BE2C (cell line): ENCODE results near the gene MICOS13.
A peak's percentile ranks its signal among the peaks of the same experiment; 100 is the strongest.

Experiments
- DNase-seq: peaks from one replicate; pipeline ENCODE4 v3.0.0-alpha.2; 2020
- H3K27me3 ChIP-seq: fragments of 250-450 bp; sonication (Bioruptor Pico); 2 replicates; pipeline ENCODE4 v1.5.1; 2020; ENCODE audit warnings: mild to moderate bottlenecking
- H3K36me3 ChIP-seq: fragments of 250-450 bp; sonication (Bioruptor Pico); 2 replicates; pipeline ENCODE4 v1.5.1; 2020; ENCODE audit warnings: mild to moderate bottlenecking
- H3K4me1 ChIP-seq: fragments of 250-450 bp; sonication (Bioruptor Pico); 2 replicates; pipeline ENCODE4 v1.5.1; 2020
- H3K4me3 ChIP-seq: 2 replicates; pipeline ENCODE4 v1.5.1; 2011; ENCODE audit warnings: low read depth, low read length
- H3K9me3 ChIP-seq: fragments of 250-450 bp; sonication (Bioruptor Pico); 2 replicates; pipeline ENCODE4 v1.5.1; 2020
- TF ChIP-seq, protein P1 (sequence below): IDR thresholded peaks from 2 replicates; pipeline ENCODE4 v1.5.1; 2012; ENCODE audit warnings: mild to moderate bottlenecking, low read depth, low read length

Gene MICOS13

DNA sequence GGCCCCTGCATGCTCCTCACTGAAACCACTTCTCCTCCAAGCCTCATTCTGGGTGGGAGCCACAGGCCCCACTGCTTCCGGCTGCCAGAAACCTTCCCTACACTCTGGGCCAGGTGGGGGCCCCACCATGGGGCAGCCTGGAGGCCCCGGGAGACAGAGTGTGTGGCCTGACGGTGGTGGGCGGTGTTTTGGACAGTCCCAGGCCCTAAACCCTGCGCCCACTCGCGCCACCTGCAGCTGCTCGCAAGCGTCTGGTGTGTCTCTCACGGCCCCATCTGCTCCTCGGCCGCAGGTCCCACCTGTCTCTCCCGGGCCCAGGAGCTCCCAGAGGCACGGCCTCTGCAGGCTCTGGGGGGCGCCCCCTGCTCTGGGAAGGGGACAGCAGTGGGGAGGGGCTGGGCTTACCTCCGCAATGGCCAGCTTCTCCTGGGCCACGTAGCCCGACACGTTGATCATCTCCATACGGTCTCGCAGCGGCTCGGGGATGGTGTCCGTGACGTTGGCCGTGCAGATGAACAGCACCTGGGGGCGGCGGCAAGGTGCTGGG, 15.4 kb upstream of the MICOS13 start:
- TF ChIP-seq, protein P1, sequence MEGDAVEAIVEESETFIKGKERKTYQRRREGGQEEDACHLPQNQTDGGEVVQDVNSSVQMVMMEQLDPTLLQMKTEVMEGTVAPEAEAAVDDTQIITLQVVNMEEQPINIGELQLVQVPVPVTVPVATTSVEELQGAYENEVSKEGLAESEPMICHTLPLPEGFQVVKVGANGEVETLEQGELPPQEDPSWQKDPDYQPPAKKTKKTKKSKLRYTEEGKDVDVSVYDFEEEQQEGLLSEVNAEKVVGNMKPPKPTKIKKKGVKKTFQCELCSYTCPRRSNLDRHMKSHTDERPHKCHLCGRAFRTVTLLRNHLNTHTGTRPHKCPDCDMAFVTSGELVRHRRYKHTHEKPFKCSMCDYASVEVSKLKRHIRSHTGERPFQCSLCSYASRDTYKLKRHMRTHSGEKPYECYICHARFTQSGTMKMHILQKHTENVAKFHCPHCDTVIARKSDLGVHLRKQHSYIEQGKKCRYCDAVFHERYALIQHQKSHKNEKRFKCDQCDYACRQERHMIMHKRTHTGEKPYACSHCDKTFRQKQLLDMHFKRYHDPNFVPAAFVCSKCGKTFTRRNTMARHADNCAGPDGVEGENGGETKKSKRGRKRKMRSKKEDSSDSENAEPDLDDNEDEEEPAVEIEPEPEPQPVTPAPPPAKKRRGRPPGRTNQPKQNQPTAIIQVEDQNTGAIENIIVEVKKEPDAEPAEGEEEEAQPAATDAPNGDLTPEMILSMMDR = no peak
- H3K36me3 ChIP-seq = peaks cover 91% of the 10 kb centered on the region
- H3K4me3 ChIP-seq = no peak overlapping the region

DNA sequence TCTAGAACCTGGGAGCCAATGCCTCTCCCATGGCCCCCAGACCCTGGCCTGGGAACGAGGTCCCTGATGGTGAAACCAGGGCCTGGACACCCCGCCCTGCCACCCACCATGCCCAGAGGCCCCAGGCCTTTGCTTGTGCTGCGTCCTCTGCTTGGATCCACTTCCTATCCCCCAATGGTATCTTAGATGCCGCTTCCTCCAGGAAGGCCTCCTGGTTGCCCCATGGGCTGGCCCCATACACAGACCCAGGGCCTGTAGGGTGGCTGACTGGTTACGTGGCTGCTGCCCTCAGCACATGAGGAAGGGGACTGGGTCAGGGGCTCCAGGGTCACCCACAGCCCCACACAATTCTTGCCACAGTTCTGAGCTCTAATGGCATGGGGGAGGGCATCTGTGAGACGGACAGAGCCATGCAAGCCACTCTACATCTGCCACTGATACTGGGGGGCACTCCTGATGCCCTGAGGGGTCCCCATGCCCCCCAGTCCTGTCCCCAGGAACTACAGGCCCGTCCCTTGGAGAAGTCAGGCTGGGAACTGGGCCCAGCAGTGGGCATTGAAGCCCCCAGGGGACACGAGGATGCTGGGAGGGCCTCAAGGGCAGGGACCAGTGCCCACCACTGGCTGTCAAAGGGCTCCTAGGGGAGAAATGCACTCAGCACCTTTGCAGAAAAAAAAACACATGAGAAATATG, 14.8 kb upstream of the MICOS13 start:
- TF ChIP-seq, protein P1 = no peak
- Histone ChIP-seq H3K36me3 (peaks cover 88% of the 10 kb centered on the region), H3K4me1 (peaks cover 7% of the 10 kb centered on the region; the same call in 1 of the 2 replicates), H3K9me3 (no peaks in the 10 kb centered on the region), H3K27me3 (no peaks in the 10 kb centered on the region), H3K4me3 (no peak overlapping the region)
- peak; percentile 14 for DNase-seq

More for the DNA sequence above, 15.4 kb upstream of the MICOS13 start:
- H3K9me3 ChIP-seq = no peaks in the 10 kb centered on the region
- H3K4me1 ChIP-seq = peaks cover 7% of the 10 kb centered on the region; the same call in 1 of the 2 replicates
- DNase-seq = peak; percentile 29
- no peaks in the 10 kb centered on the region for H3K27me3 ChIP-seq

DNA sequence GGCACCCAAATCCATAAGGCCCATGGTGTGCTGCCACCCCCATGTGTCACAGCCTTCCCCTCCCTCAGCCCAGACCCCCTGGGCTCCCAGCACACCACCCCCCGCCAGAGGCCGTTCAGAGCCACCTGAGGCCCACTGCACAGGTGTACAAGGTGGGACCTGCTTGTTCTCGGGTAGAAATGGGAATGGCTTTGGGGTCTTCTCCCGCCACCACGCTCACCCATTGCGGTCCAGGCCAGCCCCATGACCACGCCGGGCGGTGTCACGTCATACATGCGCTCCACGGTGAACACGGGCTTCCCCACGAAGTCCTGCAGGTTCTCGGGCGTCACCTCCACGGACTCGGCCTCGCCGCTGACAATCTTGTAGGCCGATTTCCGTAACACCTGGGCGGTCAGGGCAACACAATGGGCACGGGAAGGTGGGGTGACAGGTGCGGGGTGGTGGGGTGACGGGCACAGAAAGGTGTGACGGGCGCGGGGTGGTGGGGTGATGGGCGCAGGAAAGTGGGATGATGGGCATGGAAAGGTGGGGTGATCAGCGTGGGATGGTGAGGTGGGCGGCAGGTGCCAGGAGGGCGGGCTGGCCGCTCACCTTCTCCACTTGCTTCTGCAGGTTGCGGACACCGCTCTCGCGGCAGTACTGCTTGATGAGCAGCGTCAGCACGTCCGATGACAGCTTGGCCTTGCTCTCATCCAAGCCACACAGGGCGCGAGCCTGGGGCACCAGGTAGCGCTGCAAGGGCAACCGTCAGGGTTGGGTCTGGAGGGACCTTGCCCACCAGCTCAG, 14.0 kb upstream of the MICOS13 start:
- Histone ChIP-seq H3K36me3 (peaks cover 80% of the 10 kb centered on the region), H3K4me3 (no peak overlapping the region), H3K27me3 (no peaks in the 10 kb centered on the region), H3K4me1 (peaks cover 7% of the 10 kb centered on the region; the same call in 1 of the 2 replicates), H3K9me3 (no peaks in the 10 kb centered on the region)
- no peak for DNase-seq
- TF ChIP-seq, protein P1 = no peak

DNA sequence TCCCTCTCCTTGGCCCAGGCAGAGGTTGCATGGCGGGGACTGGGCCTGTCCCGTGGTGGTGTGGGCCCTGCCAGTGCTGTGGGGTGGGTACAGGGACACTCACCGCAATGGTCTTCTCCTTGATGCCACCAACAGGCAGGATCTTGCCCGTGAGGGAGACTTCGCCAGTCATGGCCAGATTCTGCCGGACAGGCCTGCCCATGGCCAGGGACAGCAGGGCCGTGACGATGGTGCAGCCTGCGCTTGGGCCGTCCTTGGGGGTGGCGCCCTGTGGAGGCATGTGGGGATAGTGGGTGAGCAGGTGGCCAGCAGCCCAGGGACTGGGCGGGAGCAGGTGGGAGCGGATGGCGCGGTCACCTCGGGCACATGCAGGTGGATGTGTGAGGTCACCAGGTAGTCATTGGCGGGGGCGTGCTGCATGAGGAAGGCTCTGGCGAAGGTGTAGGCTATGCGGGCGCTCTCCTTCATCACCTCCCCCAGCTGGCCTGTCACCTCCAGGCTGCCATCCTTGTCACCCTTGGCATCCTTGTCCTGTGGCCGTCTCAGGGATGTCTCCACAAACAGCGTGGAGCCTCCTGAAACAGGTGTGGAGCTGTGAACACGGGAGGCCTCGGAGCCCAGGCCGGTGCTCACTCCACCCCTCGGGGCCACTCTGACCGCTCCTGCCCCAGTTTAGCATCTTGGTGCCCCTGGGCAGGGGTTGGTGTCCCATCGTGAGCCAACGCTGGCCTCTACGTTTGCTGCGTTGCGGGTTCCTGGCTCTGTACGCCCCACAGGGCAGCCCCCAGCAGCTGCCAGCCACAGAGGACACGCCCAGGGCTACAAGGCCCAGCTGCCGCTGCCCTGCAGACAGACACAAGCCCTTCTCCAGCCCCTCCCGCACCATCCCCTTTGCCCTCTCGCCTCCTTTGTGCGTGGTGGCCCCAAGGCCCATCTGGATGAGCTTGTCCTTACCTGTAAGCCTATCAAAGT, 13.2 kb upstream of the MICOS13 start:
- peaks cover 7% of the 10 kb centered on the region; the same call in 1 of the 2 replicates for H3K4me1 ChIP-seq
- H3K4me3 ChIP-seq = no peak overlapping the region
- H3K27me3 ChIP-seq = no peaks in the 10 kb centered on the region
- H3K36me3 ChIP-seq = peaks cover 71% of the 10 kb centered on the region
- no peak for DNase-seq
- H3K9me3 ChIP-seq = no peaks in the 10 kb centered on the region
- TF ChIP-seq, protein P1 = no peak

DNA sequence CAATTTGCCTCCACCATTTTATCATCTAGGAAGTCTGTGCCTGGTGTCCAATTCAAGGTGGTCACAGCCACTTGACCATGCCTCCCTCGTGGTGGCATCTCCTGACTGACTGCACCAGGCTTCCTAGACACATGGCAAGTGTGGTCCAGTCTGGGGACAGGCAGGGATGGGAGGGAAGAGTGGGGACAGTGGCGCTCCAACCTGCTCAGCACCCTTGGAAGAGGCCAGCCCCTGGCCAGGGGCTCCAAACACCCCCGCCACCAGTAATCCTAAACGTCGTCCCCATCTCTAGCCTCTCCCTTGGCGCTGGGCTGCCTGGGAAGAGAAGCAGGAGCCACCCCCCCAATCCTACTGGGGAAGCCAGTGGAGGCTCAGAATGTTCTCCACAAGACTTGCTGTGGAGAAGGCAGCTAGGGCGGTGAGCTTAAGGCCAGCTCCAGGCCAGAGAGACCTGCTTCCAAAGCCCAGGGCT, 12.4 kb upstream of the MICOS13 start:
- Histone ChIP-seq H3K4me1 (peaks cover 7% of the 10 kb centered on the region; the same call in 1 of the 2 replicates), H3K9me3 (no peaks in the 10 kb centered on the region), H3K4me3 (no peak overlapping the region), H3K27me3 (no peaks in the 10 kb centered on the region), H3K36me3 (peaks cover 67% of the 10 kb centered on the region)
- TF ChIP-seq, protein P1 = no peak
- no peak for DNase-seq
